GM18499 (cell line): ENCODE measurements around the gene SLF2.

ENCODE experiments used
- ATAC-seq: cut with Tn5 transposase; IDR thresholded peaks from one replicate; pipeline ENCODE4 v1.9.1; 2021; ENCODE audit warnings: moderate number of reproducible peaks; ENCODE audit not compliant: insufficient read depth, unreplicated experiment

Gene SLF2, protein sequence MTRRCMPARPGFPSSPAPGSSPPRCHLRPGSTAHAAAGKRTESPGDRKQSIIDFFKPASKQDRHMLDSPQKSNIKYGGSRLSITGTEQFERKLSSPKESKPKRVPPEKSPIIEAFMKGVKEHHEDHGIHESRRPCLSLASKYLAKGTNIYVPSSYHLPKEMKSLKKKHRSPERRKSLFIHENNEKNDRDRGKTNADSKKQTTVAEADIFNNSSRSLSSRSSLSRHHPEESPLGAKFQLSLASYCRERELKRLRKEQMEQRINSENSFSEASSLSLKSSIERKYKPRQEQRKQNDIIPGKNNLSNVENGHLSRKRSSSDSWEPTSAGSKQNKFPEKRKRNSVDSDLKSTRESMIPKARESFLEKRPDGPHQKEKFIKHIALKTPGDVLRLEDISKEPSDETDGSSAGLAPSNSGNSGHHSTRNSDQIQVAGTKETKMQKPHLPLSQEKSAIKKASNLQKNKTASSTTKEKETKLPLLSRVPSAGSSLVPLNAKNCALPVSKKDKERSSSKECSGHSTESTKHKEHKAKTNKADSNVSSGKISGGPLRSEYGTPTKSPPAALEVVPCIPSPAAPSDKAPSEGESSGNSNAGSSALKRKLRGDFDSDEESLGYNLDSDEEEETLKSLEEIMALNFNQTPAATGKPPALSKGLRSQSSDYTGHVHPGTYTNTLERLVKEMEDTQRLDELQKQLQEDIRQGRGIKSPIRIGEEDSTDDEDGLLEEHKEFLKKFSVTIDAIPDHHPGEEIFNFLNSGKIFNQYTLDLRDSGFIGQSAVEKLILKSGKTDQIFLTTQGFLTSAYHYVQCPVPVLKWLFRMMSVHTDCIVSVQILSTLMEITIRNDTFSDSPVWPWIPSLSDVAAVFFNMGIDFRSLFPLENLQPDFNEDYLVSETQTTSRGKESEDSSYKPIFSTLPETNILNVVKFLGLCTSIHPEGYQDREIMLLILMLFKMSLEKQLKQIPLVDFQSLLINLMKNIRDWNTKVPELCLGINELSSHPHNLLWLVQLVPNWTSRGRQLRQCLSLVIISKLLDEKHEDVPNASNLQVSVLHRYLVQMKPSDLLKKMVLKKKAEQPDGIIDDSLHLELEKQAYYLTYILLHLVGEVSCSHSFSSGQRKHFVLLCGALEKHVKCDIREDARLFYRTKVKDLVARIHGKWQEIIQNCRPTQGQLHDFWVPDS

DNA sequence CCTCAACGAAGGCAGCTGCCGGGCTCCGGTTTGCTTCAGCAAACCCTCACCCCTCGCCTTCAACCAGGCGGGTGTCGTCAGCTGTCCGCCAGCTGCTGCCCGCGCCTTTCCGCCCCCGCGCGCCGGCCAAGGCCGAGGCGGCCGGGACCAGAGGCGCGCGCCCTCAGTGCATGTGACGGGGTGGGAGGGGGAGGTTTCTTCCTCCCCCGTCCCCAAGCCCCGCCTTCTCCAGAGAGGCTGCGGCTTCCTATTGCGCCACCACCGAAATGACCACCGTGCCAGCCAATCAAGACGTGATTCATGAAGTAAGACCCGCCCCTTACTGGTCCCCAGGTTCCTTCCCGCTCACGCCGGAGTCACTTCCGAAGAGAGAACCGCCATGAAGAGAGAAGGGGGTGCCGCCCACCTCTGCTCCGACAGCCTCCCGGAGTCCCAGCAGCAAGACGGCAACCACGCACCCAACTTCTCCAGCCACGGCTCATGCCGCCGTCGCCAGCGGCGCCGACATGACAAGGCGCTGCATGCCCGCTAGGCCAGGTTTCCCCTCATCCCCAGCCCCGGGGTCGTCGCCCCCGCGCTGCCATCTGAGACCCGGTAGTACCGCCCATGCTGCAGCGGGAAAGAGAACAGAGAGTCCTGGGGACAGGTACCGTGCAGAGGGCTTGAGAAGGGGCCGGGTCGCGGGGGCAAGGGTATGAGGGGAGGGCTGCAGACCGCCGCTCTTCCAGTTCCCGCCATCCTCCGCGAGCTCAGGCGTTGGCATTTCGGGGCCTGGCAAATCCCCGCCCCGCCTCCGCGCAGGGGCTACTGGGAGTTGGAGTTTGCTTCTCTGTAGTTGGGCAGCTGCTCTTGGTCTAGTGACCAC is at the start of gene SLF2:
Gene SLF2 (plus strand): TSS at position 359 of the 865 bp plus-strand sequence. CDS start 148 bp downstream, at position 507.
- peak; percentile 82 for ATAC-seq

- no peak for ATAC-seq
These were observed 49.3 kb upstream of the SLF2 start for GRCh38 chr10:100863433-100863832.

DNA sequence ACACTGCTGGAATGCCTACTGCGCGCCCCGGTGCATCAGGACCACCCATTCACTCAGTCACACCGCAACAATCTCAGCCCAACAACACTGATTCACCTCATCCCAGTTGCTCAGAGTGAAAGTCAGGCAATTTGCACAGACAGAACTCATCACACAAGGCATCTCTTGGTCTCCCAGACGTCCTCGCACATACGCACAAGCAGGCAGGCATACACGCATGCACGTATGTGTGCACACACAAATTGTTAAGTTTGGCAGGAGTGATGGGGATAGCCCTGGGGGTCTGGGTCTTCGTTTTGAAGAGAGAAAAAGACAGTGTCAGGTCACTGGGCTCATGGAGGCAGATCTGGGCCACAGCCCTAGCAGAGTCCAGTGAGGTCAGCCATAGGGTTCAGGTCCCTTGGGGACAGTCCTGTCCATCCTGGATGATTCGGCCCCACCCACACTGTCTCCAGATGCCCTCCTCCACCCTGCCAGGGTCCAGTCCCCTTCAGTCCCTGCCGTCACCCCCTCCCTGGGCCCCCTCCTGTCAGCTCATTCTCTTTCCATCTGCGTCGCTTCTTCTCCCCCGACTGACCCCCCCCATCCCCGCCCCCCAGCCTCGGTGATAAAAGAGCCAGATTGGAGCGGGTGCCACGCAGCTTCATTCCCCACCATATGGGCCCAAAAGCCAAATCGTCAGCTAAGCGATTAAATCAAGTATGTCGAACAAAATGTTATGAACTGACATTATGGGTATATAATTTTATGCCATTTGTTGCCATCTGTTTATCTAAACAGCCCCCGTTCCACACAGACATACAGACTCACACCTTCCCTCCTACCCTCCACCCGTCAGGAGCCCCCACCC is 48.5 kb upstream of the SLF2 start:
- ATAC-seq: no peak

DNA sequence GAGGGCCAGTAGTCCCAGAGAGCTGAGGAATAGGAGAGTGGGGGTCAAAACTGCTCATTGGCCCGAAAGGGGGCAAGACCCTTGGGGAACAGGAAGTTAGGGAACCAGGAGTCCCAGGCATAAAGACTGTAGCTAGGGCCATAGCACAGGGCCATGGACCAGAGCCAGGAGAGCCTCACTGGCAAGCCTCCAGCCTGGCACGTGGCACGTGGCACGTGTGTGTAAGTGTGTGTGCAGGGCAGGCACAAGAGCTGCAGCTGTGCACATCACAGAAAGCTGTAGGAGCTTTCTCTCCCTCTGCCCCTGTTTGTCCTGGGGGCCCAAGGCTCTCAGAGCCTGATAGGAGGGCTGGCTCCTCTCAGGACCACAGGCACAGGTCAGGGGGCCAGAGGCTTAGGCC is 47.8 kb upstream of the SLF2 start:
- no peak for ATAC-seq

DNA sequence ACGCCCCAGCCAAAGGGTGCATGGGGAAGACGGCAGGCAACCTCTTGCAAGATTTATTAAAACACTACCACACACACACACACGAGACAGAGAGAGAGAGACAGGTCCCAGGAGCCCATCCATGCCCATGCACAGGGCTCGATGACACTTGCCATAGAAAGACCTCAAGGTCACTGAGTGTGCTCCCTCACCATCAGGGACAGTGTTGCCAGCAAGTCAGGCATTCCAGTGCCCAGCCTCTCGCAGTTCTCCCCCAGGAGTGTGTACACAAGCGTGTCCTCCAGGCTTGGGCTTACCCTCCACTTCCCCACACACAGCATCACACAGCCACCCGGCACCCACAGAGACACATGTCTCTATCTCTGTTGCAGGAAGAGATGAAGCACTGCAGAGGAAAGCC is 46.8 kb upstream of the SLF2 start:
- ATAC-seq: no peak

DNA sequence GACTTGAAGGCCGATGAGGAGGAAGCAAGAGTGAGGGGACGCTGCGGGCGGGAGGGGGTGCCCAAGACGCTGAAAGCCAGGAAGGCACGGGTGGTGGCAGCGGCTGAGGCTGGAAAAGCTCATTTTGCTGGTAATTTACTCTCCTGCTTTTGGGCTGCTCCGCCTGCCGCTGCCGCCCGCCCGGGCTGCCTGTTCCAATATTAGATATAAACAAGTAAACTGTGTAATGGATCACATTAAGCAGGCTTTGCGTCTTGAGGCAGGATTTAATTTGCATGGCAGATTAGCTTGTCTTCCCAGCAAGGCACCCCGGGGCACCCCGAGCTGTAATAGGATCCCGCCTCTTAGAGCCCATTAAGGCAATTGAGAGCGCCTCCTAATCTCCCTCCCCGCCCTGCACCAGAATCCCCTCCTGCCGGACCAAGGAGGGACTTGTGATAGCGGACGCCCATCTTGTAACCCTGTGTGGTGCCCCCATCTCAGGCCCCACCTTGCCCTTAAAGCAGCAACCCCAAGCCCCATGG is 46.1 kb upstream of the SLF2 start:
- no peak for ATAC-seq

GRCh38 chr10:100867261-100867963 is 45.4 kb upstream of the SLF2 start:
- no peak for ATAC-seq

DNA sequence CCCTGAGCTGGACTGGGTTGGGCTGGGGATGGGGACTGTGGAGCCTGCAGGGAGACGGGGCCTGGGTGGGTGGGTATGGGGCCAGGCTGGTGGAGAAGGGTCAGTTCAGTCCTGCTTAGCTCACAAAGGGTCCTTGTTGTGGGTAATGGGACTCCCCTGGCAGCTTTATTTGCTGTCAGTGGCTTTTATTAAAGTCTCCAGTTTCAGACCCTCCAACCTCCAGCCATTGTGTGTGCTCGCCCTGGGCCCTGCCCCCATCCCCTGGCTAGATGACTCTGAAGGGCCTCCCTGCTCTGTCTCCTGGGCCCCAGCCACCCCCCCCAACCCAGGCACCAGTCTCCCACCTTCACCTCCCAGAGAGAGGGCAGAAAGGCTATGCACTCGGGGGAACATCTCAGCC is 44.4 kb upstream of the SLF2 start:
- ATAC-seq: no peak

GRCh38 chr10:100869399-100869798 is 43.4 kb upstream of the SLF2 start:
- no peak for ATAC-seq

GRCh38 chr10:100872034-100872791 is 40.5 kb upstream of the SLF2 start:
- no peak for ATAC-seq

DNA sequence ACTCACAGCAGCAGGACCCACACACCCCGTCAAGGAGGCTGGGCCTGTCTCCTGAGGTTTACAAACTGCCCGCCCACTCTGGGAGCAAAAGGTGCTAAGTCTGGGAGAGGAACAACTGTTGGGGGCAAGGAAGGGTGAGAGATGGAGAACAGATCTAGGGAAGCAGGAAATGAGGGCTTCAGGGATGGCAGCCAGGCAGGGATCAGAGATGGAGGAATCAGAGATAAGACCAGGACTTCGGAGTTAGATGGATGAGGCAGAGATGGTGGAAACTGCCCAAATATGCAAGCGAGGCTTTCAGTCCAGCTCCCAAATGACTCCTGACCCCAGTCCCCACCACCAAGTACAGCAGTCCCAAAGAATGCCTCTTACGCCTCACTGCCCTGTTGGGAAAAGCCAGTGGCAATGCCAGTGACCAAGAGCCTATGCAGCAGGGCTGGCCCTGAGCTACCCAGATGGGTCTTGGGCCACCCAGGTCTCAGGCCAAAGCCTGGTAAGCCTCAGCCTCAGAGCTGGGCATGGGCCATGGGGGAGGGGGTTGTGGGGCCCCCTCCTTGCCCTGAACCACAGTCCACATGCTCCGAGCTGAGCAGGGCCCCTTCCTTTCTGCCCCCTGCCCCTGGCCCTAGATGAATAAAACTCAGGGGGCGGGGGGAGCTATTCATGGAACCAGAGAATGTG is 39.5 kb upstream of the SLF2 start:
- no peak for ATAC-seq

GRCh38 chr10:100873827-100874326 is 38.9 kb upstream of the SLF2 start:
- no peak for ATAC-seq

- ATAC-seq: no peak
These were observed 37.9 kb upstream of the SLF2 start for GRCh38 chr10:100874702-100875483.

DNA sequence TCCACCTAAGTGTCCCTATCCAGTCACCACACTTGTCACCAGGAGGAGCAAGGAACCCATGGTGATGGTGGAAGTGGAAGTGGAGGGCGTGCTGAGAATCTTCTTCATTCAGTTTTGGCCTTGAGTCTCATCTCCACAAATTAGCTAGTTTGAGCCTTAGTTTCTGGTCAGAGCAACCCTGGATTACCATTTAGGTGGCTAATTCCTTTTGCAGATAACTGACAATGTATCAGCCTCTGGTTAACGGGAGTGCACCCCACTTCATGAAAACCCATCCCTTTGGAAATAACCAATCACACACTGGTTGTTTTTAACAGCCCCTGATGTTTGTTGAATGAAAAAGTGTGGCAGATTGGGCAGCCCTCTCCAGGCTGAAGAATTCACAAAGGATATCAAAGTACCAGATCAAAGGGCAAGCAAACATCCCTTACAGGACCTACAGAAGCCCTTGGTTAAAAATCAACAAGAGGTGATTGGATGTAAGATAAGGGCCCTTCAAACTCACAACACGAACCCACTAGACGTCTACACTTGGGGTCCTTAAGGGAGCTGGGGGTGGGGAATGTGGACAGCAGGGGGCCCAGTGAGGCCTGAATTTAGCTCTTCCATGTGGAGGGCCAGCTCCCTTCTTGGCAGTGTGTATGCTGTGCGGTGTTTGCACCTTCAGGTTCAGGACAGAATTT is 37.1 kb upstream of the SLF2 start:
- no peak for ATAC-seq
